ENCODE results near the gene GPC5. TPM values are rescaled to one million over a fixed set of nuclear protein-coding genes. Genes with fewer than 3 reads are reported as not detected.

GPC5 gene
- total and polyA plus RNA-seq, 2 of the 8 experiments (the other 6 are each of a cell fraction or from before 2014, with no cell fraction given), result 0.20 to 0.39 TPM

- no peak overlapping the region for H3K4ac ChIP-seq (replicated peaks; ENCODE audit: insufficient read length, low read depth, low read length)
- no peaks in the 10 kb centered on the region for H3K36me3 ChIP-seq (ENCODE audit: control insufficient read depth in 2 of 4, insufficient read depth in 4 of 4, low read length in 3 of 4)
- ChIA-PET CTCF (ENCODE audit: partially characterized antibody) (interaction anchor here (0.9 to 1.6 kb wide), 3 partner anchors 13 to 335 kb away, joined by 3 read pairs; no protein-coding TSS in a partner anchor), POLR2A (ENCODE audit: partially characterized antibody) (no interaction called here)
- H2BK5ac ChIP-seq (ENCODE audit: low read depth, low read length), result no peak overlapping the region
- 76% methylated on average over 4 of the region's 4 CpGs; no CpG with 5 or more reads in 1 of the 2 experiments for WGBS, 2 experiments (ENCODE audit: extremely low coverage in 1 of 2, insufficient coverage in 1 of 2, insufficient read length in 1 of 2, insufficient replicate concordance in 2 of 2, low coverage in 1 of 2, low lambda C conversion rate in 2 of 2, missing lambda C conversion rate in 1 of 2)
- no peak overlapping the region for H3K4me2 ChIP-seq (ENCODE audit: insufficient read depth in 1 of 2, low read depth in 2 of 2, low read length in 2 of 2)
- no peak overlapping the region for H2BK12ac ChIP-seq (ENCODE audit: low read depth, low read length)
- H3K4me3 ChIP-seq (ENCODE audit: extremely low read depth in 1 of 4, insufficient read depth in 2 of 4, low read depth in 3 of 4, low read length in 4 of 4), result no peak overlapping the region
- no peak overlapping the region for H3K23ac ChIP-seq (ENCODE audit: insufficient read length)
- H3K9me3 ChIP-seq (ENCODE audit: insufficient read depth in 2 of 2, low read depth in 1 of 2, low read length in 1 of 2), result no peaks in the 10 kb centered on the region
- H4K91ac ChIP-seq (replicated peaks; ENCODE audit: insufficient read length, low read length), result no peak overlapping the region
- H3K14ac ChIP-seq (ENCODE audit: insufficient read length), result no peak overlapping the region
- no peak overlapping the region for H3K9ac ChIP-seq (replicated peaks in 1 of 4; ENCODE audit: extremely low read depth in 1 of 4, low read depth in 3 of 4, low read length in 3 of 4)
- no peak for DNase-seq (ENCODE audit: low read depth in 1 of 2, low spot score in 2 of 2)
- H3K4me1 ChIP-seq (replicated peaks in 1 of 4; ENCODE audit: control insufficient read depth in 3 of 4, insufficient read depth in 4 of 4, low read length in 3 of 4), result no peaks in the 10 kb centered on the region
- H2BK15ac ChIP-seq (ENCODE audit: low read length), result no peak overlapping the region
- H2AFZ ChIP-seq (ENCODE audit: low read length), result no peak overlapping the region
- no peak overlapping the region for H3K56ac ChIP-seq (replicated peaks; ENCODE audit: insufficient read length, low read depth, low read length)
- H3K27me3 ChIP-seq (replicated peaks in 1 of 4; ENCODE audit: control insufficient read depth in 3 of 4, extremely low read depth in 1 of 4, insufficient read depth in 3 of 4, low read length in 3 of 4), result no peaks in the 10 kb centered on the region
- no peak overlapping the region for H2BK120ac ChIP-seq (replicated peaks; ENCODE audit: low read depth, low read length)
- H3K79me2 ChIP-seq (ENCODE audit: control insufficient read depth in 1 of 2, insufficient read depth in 2 of 2, low read length in 2 of 2), result no peaks in the 10 kb centered on the region
- H4K20me1 ChIP-seq (replicated peaks in 1 of 2; ENCODE audit: control insufficient read depth in 1 of 2, insufficient read depth in 2 of 2, low read length in 2 of 2), result no peaks in the 10 kb centered on the region
- no peak overlapping the region for H2AK5ac ChIP-seq (ENCODE audit: low read depth, low read length)
- H4K8ac ChIP-seq (ENCODE audit: extremely low read depth, insufficient read depth, low read length), result no peak overlapping the region
- no peak overlapping the region for H3K27ac ChIP-seq (ENCODE audit: low read depth, low read length)
- no peak for FAIRE-seq
- H2BK20ac ChIP-seq (ENCODE audit: low read length), result no peak overlapping the region
- no peaks in the 10 kb centered on the region for H3K23me2 ChIP-seq (ENCODE audit: low read depth, low read length)
- H3K79me1 ChIP-seq (ENCODE audit: low read depth, low read length), result no peaks in the 10 kb centered on the region
- H3K18ac ChIP-seq (ENCODE audit: extremely low read depth, low read length), result no peak overlapping the region
- H4K5ac ChIP-seq (ENCODE audit: insufficient read length, low read depth, low read length), result no peak overlapping the region
- TF ChIP-seq KDM5A (IDR thresholded peaks at IDR 0.05; ENCODE audit: low read length), result no peak
- no peak for TF ChIP-seq CREB1 (IDR thresholded peaks at IDR 0.05)
- TF ChIP-seq CBX8 (IDR thresholded peaks at IDR 0.05; ENCODE audit: borderline replicate concordance, low read depth, low read length), result no peak
- no peak for TF ChIP-seq POLR2AphosphoS5 (IDR thresholded peaks at IDR 0.05; ENCODE audit: low read depth, low read length)
- TF ChIP-seq CTBP2 (IDR thresholded peaks at IDR 0.05; ENCODE audit: borderline replicate concordance, insufficient read depth, insufficient read length, low read length), result no peak
- no peak for TF ChIP-seq GTF2F1 (IDR thresholded peaks at IDR 0.05; ENCODE audit: borderline replicate concordance, low read depth, low read length)
- TF ChIP-seq SIX5 (IDR thresholded peaks at IDR 0.05; ENCODE audit: low read depth, low read length), result no peak
- TF ChIP-seq KDM4A (IDR thresholded peaks at IDR 0.05; ENCODE audit: low read depth, low read length, severe bottlenecking), result no peak
- no peak for TF ChIP-seq RAD21 (IDR thresholded peaks at IDR 0.05 in 1 of 2, conservative IDR thresholded peaks at IDR 0.05 in 1 of 2; ENCODE audit: low read depth in 2 of 2, low read length in 2 of 2)
- no peak for TF ChIP-seq EZH2 (IDR thresholded peaks at IDR 0.05; ENCODE audit: low read depth, low read length, severe bottlenecking)
- no peak for TF ChIP-seq JUND (IDR thresholded peaks at IDR 0.05; ENCODE audit: low read length)
- TF ChIP-seq SP2 (IDR thresholded peaks at IDR 0.05; ENCODE audit: low read length), result no peak
- TF ChIP-seq BRCA1 (IDR thresholded peaks at IDR 0.05; ENCODE audit: low read depth, low read length), result no peak
- no peak for TF ChIP-seq ZNF274 (IDR thresholded peaks at IDR 0.05; ENCODE audit: borderline replicate concordance, extremely low read depth, low read length)
- no peak for TF ChIP-seq SAP30 (IDR thresholded peaks at IDR 0.05; ENCODE audit: insufficient read depth, insufficient replicate concordance, low read length)
Observed at GRCh38 chr13:91725646-91726045, 327.2 kb downstream of the GPC5 start.

Measured in H1 (cell line).